Kidney (tissue), 14 donors: Measurements from ENCODE around the gene FBXL15. TPM values are rescaled to one million over a fixed set of nuclear protein-coding genes. Genes with fewer than 3 reads are reported as not detected.

Source experiments
- DNase-seq, 5 donors: peaks; one replicate each; pipeline ENCODE4 v3.0.0-alpha.2; 2013 to 2020
- FAIRE-seq: peaks from 2 replicates; lab custom pipeline; 2012; peaks lifted over from hg19 to GRCh38; lab: Jason Lieb, UNC
- H3K27ac ChIP-seq, 2 donors: one replicate each; pipeline ENCODE4 v1.7.0; 2013; ENCODE audit warnings: low read depth in 2 of 2, low read length in 2 of 2, inconsistent platforms in 1 of 2
- H3K27me3 ChIP-seq: one replicate; pipeline ENCODE4 v1.7.1; 2013; ENCODE audit warnings: low read length, inconsistent platforms; ENCODE audit not compliant: control insufficient read depth, insufficient read depth
- H3K36me3 ChIP-seq, 3 donors: one replicate each; pipeline versions ENCODE4 v1.7.0 to v1.7.1; 2013; ENCODE audit warnings: low read length in 3 of 3, control low read depth in 1 of 3, inconsistent platforms in 1 of 3; ENCODE audit not compliant: insufficient read depth in 3 of 3, control insufficient read depth in 2 of 3
- H3K4me1 ChIP-seq, 3 donors: one replicate each; pipeline versions ENCODE4 v1.7.0 to v1.7.1; 2013; ENCODE audit warnings: low read length in 3 of 3, inconsistent platforms in 1 of 3, low read depth in 1 of 3; ENCODE audit not compliant: control insufficient read depth in 2 of 3, insufficient read depth in 2 of 3
- H3K4me3 ChIP-seq, 3 donors: one replicate each; pipeline versions ENCODE4 v1.7.0 to v1.8.1; 2013; ENCODE audit warnings: low read length in 3 of 3, control low read depth in 1 of 3, inconsistent platforms in 1 of 3
- H3K9ac ChIP-seq, 3 donors: one replicate each; pipeline versions ENCODE4 v1.7.0 to v1.7.1; 2013; ENCODE audit warnings: low read length in 3 of 3, control low read depth in 1 of 3, inconsistent platforms in 1 of 3
- H3K9me3 ChIP-seq, 3 donors: one replicate each; pipeline versions ENCODE4 v1.7.0 to v1.7.1; 2013; ENCODE audit warnings: low read length in 3 of 3, control low read depth in 1 of 3, inconsistent platforms in 1 of 3; ENCODE audit not compliant: control insufficient read depth in 2 of 3, insufficient read depth in 1 of 3
- intact Hi-C: fragments of 100-400 bp; cut with DNase I; formaldehyde crosslinking; loops from one replicate; pipeline ENCODE4 v1.11.1; 2022
- polyA plus RNA-seq: library from polyadenylated mRNA; stranded (reverse); fragments of 350-450 nt; fragmentation: Illumina TruSeq; extraction: RNeasy Lipid Tissue Mini Kit (QIAGEN cat#74804); gene quantifications from one replicate; pipeline ENCODE4 v1.2.3, GENCODE V29; 2014; ENCODE audit warnings: low read depth, low replicate concordance; ENCODE audit not compliant: insufficient read depth
- total RNA-seq: library from RNA; stranded (reverse); fragmentation: NEBNext Ultra II Directional; extraction: Animal tissue kit (Norgen Biotek cat#: 25700); gene quantifications from one replicate; pipeline ENCODE4 v1.2.1, GENCODE V29; 2021
- TF ChIP-seq, protein P1 (sequence below): IDR thresholded peaks from 3 replicates; pipeline ENCODE4 v1.5.1; 2012; ENCODE audit warnings: mild to moderate bottlenecking, moderate library complexity, borderline replicate concordance; ENCODE audit not compliant: insufficient read depth; ENCODE audit errors: extremely low read depth
- donor health status: control.
- donor health status: control.
- donor health status: control.
- donor health status: control.
- donor health status: control.
- donor health status: DM: yes; HTN: yes; CAD: no.
- donor health status: Normal renal cell carcinoma (clear cell type).

The FBXL15 gene
- total and polyA plus RNA-seq, 2 donors from 2014 or later = 17.9 to 28.0 TPM

DNA sequence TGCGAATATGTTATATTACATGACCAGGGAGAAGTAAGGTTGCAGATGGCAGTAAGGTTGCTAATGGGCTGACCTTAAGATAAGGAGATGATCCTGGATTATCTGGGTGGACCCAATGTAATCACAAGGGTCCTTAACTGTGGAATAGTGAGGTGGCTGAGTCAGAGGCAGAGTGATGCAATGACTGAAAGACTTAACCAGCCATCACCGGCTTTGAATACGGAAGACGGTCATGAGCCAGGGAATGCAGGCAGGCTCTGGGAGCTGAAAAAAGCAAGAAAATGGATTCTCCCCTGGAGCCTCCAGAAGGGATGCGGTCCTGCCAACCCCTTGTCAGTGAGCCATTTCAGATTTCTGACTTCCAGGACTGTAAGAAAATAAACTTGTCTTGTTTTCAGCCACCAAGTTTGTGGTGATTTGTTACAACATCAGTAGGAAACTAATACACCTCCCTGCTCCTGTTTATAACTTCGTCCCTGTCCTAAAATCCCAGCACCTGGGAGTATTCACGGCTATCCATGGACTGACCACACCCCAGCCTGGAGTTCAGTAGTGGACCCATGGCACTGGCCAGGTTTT, 35.3 kb downstream of the FBXL15 start:
- FAIRE-seq (no peak), DNase-seq (no peak)
- Histone ChIP-seq H3K9me3 (no peaks in the 10 kb centered on the region), H3K9ac (no peak overlapping the region), H3K4me3 (no peak overlapping the region), H3K27ac (no peak overlapping the region), H3K4me1 (peaks cover 0 to 15% (median 0%) of the 10 kb centered on the region in 3 donors), H3K27me3 (no peaks in the 10 kb centered on the region), H3K36me3 (peaks cover 0 to 7% (median 2%) of the 10 kb centered on the region in 3 donors)
- intact Hi-C loops = no loop called here
- TF ChIP-seq, protein P1, sequence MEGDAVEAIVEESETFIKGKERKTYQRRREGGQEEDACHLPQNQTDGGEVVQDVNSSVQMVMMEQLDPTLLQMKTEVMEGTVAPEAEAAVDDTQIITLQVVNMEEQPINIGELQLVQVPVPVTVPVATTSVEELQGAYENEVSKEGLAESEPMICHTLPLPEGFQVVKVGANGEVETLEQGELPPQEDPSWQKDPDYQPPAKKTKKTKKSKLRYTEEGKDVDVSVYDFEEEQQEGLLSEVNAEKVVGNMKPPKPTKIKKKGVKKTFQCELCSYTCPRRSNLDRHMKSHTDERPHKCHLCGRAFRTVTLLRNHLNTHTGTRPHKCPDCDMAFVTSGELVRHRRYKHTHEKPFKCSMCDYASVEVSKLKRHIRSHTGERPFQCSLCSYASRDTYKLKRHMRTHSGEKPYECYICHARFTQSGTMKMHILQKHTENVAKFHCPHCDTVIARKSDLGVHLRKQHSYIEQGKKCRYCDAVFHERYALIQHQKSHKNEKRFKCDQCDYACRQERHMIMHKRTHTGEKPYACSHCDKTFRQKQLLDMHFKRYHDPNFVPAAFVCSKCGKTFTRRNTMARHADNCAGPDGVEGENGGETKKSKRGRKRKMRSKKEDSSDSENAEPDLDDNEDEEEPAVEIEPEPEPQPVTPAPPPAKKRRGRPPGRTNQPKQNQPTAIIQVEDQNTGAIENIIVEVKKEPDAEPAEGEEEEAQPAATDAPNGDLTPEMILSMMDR = no peak

DNA sequence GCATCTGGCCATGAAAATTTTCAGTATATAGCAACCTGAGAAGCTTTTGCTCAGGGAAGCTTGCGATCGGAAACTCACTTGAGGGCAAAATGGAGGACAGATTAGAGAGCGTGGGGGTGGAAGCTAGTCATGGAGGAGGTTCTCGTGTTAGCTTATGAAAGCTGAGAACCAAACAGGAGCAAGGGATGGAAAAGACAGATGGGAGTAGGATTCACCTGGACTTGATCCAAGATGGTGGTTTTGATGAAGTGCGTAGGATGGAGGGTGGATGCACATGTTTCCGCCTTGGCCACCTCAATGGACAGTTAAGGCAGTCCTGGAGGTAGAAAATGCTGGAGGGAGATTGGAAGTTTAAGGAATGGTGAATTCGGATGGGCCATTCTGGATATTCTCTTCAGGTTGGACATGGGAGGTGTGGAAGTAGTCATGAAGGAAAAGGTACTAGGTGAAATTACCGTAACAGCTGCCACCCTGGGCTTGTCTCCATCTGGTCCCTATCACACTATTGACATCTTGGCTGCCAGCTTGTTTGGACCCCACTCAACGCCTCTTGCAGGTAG, 37.0 kb downstream of the FBXL15 start:
- H3K27me3 ChIP-seq = no peaks in the 10 kb centered on the region
- peaks cover 0 to 7% (median 2%) of the 10 kb centered on the region in 3 donors for H3K36me3 ChIP-seq
- intact Hi-C loops = no loop called here
- no peak overlapping the region for H3K4me3 ChIP-seq
- FAIRE-seq = no peak
- no peak for DNase-seq
- H3K27ac ChIP-seq = no peak overlapping the region
- no peaks in the 10 kb centered on the region for H3K9me3 ChIP-seq
- TF ChIP-seq, protein P1 = no peak
- peaks cover 0 to 7% (median 0%) of the 10 kb centered on the region in 3 donors for H3K4me1 ChIP-seq
- no peak overlapping the region for H3K9ac ChIP-seq

DNA sequence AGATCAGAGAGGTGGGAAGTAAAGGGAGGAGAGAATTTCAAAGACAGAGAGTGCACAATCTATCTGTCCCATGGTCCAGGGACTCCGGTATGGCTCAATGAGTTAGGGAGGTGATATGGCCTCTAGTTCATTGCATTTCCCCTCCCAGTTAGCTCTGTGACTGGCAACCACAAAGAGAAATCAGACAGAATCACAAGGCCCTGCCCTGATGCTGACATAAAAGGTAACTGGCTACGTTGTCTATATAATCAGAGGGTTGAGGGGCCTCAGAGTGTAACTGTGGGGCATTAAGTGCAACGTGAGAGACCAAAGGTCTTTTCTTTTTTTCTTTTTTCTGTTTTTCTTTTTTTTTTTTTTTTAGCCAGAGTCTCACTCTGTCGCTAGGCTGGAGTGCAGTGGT, 38.0 kb downstream of the FBXL15 start:
- H3K27ac ChIP-seq = no peak overlapping the region
- no peak overlapping the region for H3K9ac ChIP-seq
- peaks cover 0 to 4% (median 0%) of the 10 kb centered on the region in 3 donors for H3K4me1 ChIP-seq
- no peak for FAIRE-seq
- TF ChIP-seq, protein P1 = no peak
- DNase-seq = peak in 2 of 5 donors; percentile 18 to 43
- H3K36me3 ChIP-seq = peaks cover 0 to 7% (median 2%) of the 10 kb centered on the region in 3 donors
- intact Hi-C loops = no loop called here
- H3K9me3 ChIP-seq = no peaks in the 10 kb centered on the region
- no peaks in the 10 kb centered on the region for H3K27me3 ChIP-seq
- no peak overlapping the region for H3K4me3 ChIP-seq
